Fibroblast of skin of left quadriceps (primary cell): Measurements from ENCODE around the gene SMCR8.
"Not testable (repeated sequence)": the region's sequence is repeated elsewhere in the genome, so short reads cannot be mapped to it uniquely, and the experiment has no call there.

Source experiments
- DNase-seq, 2 experiments: peaks; one replicate each; pipeline ENCODE4 v3.0.0-alpha.2; 2013; ENCODE audit warnings: low read depth in 2 of 2

The SMCR8 gene

DNA sequence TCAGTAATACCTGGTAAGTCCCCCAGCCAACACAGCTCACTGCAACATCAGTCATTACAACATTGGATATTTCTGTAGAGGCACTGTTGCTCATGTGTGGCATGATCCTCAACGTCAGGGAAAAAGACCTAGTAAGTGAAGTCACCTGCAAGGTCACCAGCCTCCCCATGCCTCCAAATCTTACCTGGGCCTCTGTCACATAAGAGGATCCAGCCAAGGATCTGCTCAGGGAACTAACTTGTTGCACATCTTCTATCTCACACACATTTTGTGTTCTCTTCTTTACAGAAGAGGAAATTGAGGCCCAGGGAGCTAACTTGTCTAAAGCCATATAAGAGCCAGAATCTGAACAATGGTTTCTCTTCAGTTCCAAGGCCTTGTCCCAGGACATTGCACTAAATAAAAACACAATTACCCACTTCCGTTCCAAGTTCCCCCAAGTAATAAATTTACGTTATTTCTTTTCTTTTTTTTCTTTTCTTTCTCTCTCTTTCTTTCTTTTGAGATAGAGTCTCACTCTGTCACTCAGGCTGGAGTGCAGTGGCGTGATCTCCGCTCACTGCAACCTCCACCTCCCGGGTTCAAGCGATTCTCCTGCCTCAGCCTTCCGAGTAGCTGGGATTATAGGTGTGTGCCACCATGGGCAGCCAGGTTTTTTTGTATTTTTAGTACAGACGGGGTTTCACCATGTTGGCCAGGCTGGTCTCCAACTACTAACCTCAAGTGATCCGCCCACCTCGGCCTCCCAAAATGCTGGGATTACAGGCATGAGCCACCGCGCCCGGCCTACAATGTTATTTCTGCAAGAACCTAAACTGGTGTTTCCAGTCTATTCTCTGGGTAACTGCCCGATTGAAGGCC is 47.0 kb downstream of the SMCR8 start:
- no peak for DNase-seq

DNA sequence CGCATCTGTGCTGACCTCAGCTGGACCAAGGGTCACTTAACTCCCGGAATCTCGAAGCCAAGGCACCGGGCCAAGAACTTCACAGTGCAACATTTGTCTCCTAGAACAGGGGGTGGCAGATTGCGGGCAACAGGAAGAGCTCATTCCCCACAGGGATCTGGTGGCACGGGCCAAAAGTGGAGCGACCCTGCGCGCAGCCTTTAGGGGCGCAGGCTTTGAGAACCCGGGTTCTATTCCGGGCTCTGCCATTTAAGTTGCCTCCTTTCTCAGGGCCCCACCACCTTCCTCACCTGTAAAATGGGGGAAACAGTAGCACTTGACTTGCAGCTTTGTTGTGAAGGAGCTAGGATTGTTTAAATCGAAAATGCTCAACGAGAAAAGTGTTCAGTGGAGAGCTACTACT is 47.6 kb downstream of the SMCR8 start:
- DNase-seq = no peak

DNA sequence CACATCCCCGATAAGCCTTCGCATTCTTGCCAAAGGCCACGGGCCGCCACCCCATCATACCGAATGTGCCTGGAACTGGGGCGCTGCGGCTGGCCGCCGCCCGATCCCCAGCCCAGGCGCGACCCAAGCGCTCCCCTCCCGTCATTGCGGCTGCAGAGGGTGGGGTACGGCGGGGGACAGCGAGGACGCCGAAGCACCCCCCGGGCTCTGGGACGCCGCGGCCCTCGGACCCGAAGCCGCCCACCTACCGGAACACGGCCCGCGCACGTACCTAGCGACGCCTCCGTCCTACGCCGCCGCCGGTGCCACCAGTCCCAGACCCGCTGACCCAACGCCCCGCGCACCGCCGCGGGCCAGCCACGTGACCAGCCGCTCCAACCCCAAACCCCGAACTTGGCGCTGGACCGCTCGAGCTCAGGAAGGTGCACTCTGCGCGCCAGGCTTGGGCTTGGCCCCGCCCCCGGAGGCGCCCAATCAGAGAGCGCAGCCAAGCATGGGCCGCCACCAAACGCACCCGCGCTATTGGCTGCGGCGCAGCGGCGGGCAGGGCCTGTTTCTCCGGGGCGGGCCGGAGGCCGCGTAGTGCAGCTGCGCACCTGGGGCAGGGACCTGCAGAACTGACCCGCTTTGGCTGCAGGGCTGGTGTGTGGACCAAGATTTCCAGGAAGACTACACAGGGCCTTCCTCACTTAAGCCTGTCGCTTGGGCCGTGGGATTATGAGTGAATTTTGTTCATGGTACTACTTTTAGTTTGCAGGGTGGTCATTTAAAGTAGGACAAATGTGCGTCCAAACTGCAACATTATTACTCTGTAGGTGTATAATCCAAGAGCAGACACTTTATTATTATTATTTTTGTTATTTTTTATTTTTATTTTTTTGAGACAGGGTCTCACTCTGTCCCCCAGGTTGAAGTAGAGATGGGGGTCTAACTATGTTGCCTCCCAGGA is 48.3 kb downstream of the SMCR8 start, which contains the start of gene SHMT1:
SHMT1 (minus strand) TSS at position 450 of the 949 bp plus-strand sequence. CDS start 7,569 bp downstream, outside the sequence.
- peak; percentile 48 to 57 for DNase-seq

DNA sequence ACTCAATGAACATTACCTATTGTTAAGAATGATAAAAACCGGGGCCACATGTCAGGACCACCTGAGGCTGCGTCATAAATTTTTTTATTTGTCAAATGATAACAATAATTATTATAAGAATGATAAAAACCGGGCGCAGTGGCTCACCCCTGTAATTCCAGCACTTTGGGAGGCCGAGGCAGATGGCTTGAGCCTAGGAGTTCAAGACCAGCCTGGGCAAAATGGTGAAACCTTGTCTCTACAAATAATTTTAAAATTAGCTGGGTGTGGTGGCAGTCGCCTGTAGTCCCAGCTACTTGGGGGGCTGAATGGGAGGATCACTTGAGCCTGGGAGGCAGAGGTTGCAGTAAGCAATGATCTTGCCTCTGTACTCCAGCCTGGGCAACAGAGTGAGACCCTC is 49.1 kb downstream of the SMCR8 start:
- no peak for DNase-seq

DNA sequence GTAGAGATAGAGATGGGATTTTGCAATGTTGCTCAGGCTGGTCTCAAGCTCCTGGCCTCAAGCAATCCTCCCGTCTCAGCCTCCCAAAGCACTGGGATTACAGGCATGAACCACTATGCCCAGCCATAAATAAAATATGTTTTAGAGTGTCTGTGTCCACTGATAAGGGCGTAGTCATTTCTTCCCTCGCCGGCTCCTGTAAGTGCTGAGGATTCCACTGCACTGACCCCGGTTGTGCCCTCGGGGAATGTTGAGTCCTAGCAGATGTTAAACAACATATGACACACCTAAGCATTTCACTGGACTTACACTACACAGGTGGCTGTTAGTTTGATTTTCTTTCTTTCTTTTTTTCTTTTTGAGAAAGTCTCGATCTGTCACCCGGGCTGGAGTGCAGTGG is 53.9 kb downstream of the SMCR8 start:
- DNase-seq = no peak

DNA sequence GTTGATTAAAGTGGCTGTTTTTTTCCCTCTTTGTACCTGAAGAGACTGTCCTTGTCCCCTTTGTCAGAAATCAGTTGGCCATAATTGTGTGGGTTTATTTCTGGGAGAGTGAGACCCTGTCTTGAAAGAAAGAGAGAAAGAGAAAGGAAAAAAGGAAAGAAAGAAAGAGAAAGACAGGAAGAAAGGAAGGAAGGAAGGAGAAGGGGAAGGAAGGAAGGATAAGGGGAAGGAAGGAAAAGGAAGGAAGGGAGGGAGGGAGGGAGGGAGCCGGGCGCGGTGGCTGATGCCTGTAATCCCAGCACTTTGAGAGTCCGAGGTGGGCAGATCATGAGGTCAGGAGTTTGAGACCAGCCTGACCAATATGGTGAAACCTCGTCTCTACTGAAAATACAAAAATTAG is 55.7 kb downstream of the SMCR8 start:
- DNase-seq = no peak

DNA sequence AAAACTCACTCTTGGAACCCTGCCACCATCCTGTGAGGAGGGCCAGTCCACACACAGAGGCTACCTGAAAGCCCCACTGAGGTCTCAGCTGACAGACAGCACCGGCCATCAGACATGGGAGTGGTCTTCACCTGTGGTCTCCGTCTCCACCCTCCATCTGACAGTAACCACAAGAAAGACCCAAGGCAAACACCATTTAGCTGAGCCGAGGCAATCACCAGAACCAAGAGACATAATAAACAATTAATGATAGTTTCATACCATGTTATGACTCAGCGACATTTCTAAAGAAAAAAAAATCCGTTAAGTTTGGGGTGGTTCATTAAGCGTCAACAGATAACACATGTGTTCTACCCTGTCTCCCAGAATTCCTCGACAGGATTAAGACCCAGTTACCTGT is 56.4 kb downstream of the SMCR8 start:
- no peak for DNase-seq

DNA sequence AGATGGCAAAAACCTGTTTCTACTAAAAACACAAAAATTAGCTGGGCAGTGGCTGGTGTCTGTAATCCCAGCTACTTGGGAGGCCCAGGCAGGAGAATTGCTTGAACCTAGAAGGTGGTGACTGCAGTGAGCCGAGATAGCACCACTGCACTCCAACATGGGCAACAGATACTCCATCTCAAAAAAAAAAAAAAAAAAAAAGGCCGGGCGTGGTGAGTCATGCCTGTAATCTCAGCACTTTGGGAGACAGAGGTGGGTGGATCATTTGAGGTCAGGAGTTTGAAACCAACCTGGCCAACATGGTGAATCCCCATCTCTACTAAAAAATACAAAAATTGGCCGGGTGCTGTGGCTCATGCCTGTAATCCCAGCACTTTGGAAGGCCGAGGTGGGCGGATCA is 58.1 kb downstream of the SMCR8 start:
- DNase-seq = not testable (repeated sequence)

DNA sequence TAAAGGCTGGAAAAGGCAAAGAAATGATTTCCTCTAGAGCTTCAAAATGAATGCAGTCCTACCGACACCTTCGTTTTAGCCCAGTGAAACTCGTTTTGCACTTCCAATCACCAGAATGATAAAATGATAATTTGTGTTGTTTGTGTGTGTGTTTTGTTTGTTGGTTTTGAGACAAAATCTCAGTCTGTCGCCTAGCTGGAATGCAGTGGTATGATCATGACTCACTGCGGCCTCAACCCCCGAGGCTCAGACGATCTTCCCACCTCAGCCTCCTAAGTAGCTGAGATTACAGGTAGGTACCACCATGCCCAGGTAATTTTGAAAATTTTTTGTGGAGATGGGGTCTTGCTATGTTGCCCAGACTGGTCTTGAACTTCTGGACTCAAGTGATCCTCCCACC is 59.1 kb downstream of the SMCR8 start:
- no peak for DNase-seq
